Measurements from ENCODE around the gene JARID2.
"Not testable (repeated sequence)": the region's sequence is repeated elsewhere in the genome, so short reads cannot be mapped to it uniquely, and the experiment has no call there.

JARID2 gene

GRCh38 chr6:15400572-15401004 is 154.7 kb downstream of the JARID2 start:
- peak; percentile 72 for DNase-seq (ENCODE audit: low read depth)

DNA sequence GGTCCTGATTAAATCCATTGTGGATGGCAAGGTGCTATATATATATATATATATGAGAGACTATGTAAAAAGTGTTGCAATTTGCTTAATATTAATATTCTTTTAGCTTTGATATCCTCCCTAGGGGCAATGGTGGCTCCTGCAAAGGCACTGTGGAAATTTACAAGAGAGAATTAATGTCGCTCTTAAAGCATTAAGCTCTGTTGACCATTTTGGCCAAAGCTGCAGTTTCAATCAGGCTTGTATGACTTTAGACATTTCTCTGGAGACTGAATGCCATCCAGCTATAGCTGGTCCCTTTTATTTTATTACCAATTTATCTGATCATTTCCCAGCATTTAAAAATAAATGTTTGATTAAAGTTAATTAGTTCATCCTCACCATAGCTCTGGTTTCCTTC is 155.3 kb downstream of the JARID2 start:
- no peak for DNase-seq (ENCODE audit: low read depth)

DNA sequence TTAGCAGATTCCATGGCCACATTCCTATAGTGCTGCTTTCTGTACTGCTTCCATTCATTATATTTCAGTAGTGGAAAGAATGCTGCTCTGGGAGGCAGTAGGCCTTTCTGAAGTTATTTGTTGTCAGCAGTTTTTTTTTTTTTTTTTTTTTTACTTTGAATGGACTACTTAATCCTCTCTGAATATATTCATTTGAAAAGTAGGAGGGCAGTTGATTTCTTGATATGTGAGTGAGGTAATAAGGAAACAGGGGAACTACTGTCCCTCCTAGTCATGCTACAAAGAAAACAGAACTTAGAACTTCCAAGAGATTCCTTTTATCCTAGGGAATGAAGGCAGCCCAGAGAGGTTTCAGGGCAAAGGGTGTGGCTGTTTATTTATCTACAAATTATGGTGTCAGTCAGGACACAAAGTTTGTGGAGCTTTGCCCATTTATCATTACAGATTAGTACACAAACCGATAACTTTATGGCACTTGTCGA is 155.9 kb downstream of the JARID2 start:
- DNase-seq (ENCODE audit: low read depth) = no peak

DNA sequence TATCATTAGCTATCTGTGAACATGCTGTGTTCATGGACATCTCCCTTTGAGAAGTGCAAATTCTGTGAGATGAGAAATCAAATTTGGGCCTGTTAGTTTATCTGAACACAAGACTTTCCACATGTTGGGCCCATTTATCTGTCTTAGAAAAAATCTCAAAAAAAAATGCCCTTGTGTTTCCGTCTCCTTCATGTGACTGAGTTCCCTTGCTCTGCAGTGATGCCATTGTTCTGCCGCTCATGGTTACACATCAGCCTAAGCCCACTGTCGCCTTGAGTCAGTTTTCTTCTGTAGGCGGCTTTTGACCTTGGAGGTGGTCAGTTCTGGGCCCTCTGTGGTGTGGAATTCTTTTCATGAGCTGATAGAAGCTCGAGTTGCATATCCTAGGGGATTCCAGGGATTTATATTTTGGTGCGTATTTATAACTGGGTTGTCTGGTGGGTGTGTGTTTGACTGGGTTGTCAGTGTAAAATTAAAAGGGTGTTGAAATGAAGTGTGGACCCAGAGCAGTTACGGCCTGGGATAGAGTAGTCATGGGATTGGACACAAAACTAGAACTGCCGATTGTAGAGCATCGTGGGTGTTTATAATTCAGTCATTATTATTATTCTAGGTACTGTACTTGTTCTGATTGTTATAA is 156.7 kb downstream of the JARID2 start:
- no peak for DNase-seq (ENCODE audit: low read depth)

DNA sequence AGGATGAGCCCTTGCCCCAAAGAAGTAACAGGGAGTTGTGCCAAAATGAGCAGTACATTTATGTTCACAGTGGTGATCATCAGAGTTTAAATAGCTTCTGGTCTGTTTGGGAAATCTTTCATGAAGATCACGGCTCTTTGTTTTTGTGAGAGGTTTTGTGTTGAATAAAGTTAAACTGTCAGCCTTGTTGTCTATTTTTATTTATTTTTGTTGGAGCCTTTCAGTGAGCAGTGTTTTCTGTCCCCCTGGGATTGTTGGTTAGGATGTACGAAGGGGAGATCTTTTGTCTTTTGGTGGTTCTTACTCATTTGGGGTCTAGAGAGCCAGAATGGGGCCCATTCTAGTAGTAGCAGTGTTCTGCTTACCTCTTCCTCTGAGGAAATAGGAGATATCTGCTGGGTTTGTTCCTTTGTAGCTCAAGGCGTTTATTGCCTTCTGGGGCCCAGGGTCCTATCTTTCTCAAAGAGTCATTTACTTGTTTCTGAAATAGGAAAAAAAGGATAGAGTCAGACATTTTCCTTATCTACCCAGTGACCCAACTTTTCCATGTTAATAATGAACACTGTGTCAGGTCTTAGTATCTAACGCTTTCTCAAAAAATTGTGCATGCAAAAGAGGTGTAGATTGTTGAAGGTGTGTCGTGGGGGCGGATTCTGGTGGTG is 157.4 kb downstream of the JARID2 start:
- DNase-seq (ENCODE audit: low read depth) = no peak

GRCh38 chr6:15404685-15404980 is 158.8 kb downstream of the JARID2 start:
- no peak for DNase-seq (ENCODE audit: low read depth)

DNA sequence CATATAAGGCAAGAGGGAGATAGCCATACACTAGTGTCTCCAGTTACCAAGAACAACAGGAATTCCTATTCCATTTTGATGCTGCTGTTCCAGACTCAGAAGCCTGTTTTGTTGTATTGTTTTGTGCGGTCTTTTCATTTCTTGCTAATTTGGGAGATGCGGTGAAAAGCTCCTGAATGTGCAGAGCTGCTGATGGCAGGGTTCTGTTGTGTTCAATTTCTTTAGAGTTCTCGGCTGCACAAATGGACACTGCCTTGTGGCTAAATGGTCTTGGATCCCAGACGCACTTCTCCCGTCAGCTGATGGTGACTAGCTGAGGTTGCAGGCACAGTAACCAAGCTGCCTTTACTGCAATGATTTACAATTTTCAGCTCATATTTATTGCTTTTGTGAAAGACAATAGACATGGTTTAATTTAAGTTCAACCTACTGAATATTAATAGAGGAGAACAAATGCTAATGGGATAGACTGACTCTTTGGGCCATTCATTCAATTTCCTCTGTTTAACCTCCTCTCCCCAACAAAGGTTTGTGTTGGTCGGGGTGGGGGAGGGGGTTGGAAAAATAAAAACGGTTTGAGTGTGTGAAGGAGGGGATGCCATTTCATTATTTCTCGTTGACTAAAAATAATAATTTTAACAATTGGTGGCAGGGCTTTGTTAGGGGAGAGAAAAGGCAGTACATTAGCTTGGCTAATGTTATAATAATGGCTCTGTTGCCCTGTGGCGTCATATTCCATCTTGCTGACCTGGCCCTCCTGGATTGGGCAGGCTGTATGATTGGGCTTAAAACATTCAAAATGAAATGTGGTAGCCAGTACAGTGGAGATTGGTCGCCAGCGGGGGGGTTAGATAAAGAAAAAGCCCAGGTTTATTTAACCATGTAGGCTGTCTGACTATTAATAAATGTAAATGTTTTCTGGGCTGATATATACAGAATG is 159.5 kb downstream of the JARID2 start:
- DNase-seq (ENCODE audit: low read depth) = no peak

DNA sequence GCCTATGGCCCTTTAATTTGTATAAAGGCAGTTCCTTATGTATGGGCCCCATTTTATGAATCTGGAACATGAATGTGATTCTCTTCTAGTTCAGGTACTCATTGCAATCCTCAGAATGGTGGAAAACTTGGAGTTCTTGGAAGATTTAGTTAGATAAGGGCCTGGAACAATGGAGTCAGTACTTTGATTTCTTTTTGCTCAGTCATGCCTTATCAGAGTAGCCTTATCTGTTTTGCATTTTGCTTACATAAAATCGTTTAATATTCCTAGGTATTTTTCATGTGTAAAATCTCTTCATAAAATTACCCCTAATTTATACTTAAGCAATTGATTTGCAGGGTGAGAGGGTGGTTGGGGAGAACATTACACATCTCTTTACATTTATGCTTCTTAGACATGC is 160.6 kb downstream of the JARID2 start:
- no peak for DNase-seq (ENCODE audit: low read depth)

GRCh38 chr6:15408008-15408407 is 162.1 kb downstream of the JARID2 start:
- no peak for DNase-seq (ENCODE audit: low read depth)

- no peak for DNase-seq (ENCODE audit: low read depth)
Observed at GRCh38 chr6:15408758-15409157, 162.9 kb downstream of the JARID2 start.

DNA sequence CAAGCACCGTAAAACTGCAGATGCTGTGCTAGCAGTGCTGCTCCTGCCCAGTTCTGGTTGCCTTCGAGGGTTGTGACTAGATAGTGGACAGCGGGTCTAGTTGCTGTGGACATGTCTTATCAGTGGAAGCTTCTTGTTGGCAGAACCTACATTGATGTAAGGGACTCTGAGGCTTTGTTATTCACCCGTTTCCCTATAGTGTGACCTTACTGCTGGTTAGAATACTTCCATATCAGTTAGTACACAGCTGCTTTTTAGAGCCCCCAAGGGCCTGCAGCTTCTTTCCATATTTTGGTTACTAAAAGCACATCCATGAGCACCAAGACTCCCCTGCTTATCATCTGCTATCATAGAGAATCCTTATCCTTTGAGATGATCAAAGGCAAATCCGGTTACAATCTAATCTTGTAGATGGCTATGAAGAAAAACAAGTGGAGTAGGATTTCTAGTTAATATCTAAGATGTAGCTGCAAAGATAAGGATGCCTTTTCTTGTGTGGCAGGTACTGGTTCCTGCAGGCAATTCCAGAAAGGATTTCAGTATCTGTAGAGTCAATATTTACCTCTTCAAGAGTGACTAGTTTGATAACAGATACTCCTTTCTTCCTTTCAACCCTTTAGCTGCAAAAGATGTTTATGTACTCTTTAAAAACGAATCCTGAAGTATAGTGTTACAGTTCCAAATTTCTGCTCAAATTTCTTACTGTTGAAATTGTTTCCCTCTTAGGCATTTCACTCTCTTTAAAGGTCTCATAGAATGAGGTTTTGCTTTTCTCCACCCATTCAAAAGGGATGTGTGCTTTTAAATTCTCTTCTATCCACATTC is 163.6 kb downstream of the JARID2 start:
- DNase-seq (ENCODE audit: low read depth) = no peak

DNA sequence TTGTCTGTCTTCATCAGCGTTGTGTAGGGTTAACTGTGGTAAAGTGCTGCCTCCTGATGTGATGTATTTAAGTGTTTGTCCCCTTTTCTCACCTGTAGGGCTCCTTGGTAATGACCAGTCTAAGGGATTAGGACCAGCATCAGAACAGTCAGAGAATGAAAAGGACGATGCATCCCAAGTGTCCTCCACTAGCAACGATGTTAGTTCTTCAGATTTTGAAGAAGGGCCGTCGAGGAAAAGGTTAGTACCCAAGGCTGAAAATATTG is 164.2 kb downstream of the JARID2 start:
- no peak for DNase-seq (ENCODE audit: low read depth)

GRCh38 chr6:15410752-15411151 is 164.9 kb downstream of the JARID2 start:
- DNase-seq (ENCODE audit: low read depth) = no peak

DNA sequence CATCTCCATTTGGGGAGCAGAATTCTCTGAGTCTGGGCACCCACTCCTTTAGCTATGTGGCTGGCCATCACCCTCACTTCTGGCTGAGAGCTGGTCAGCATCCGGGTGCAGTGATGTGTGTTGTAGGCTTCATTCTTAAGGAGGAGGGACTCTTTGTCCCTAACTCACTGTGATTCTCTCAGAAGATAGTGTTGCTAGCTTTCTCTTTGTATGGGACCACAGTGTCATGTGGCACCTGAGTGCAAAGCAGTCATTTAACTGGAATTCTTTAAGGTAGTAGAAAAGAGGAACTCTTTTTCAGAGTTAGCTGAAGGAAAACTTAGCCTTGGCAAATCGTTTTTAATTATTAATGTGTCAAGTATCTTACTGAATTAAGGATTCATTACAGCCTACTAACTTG is 165.9 kb downstream of the JARID2 start:
- DNase-seq (ENCODE audit: low read depth) = no peak

GRCh38 chr6:15412767-15413166 is 166.9 kb downstream of the JARID2 start:
- no peak for DNase-seq (ENCODE audit: low read depth)

GRCh38 chr6:15413466-15414234 is 167.8 kb downstream of the JARID2 start:
- DNase-seq (ENCODE audit: low read depth) = peak; percentile 70

DNA sequence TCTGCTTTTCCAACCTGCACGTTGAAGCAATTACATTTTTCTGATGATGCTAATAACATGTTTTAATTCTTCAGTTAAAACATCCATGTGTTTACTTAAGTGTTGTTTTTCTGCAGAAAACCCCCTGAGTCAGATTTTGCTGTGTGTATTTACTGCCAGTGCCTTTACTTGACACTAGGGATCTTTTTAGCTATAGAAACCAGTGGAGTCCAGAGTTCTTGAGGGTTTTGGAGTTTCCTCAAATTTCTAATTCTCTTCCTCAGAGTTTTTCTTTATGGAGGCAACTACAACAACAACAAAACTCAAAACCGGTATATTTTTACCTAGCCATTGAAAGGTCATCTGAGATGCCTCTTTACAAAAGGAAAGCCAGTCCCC is 168.4 kb downstream of the JARID2 start:
- DNase-seq (ENCODE audit: low read depth) = no peak

DNA sequence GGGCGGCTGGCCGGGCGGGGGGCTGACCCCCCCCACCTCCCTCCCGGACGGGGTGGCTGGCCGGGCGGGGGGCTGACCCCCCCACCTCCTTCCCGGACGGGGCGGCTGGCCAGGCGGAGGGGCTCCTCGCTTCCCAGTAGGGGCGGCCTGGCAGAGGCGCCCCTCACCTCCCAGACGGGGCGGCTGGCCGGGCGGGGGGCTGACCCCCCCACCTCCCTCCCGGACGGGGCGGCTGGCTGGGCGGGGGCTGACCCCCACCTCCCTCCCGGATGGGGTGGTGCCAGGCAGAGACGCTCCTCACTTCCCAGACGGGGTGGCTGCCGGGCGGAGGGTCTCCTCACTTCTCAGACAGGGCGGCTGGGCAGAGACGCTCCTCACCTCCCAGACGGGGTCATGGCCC is 169.8 kb downstream of the JARID2 start:
- DNase-seq (ENCODE audit: low read depth) = not testable (repeated sequence)

DNA sequence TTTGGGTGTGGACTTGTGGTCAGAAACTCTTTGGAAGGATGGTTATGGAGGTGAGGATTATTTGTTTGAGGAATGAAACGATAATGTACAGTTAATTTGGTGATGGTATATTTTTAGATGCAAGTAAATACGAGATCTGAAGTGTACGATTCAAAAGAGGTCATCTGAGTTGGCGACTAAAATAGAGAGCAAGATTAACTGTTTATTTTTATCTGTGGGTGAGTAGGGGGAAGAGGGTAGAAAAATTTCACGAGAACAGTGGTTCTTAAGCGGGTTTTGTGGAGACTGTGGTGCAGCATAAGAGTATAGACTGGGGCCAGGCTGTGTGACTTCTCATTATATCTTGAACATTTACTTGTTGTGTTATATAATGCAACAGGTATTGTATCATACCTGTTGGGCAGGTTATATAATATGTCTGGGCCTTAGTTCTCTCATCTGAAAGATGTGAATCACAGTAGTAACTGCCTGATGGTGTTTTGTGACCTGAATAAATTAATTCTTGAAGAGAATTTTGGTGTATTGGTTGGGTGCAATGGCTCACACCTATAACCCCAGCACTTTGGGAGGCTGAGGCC is 171.2 kb downstream of the JARID2 start:
- no peak for DNase-seq (ENCODE audit: low read depth)

GRCh38 chr6:15417811-15418210 is 171.9 kb downstream of the JARID2 start:
- peak; percentile 89 for DNase-seq (ENCODE audit: low read depth)

- no peak for DNase-seq (ENCODE audit: low read depth)
Observed at GRCh38 chr6:15419493-15419892, 173.6 kb downstream of the JARID2 start.

Data from iris pigment epithelial cell (primary cell).